Measurements from ENCODE around the gene DENR.

GRCh38 chr12:122795807-122796206 is 43.2 kb downstream of the DENR start:
- TF ChIP-seq CTCF (IDR thresholded peaks at IDR 0.05), result no peak
- TF ChIP-seq POLR2A (IDR thresholded peaks at IDR 0.05), result no peak
